Esophagus muscularis mucosa (tissue), 4 donors: ENCODE results near the gene PEBP1. TPM values are rescaled to one million over a fixed set of nuclear protein-coding genes. Genes with fewer than 3 reads are reported as not detected.

Source experiments
- DNase-seq: peaks from one replicate; pipeline ENCODE4 v3.0.0-alpha.2; 2017; ENCODE audit errors: extremely low spot score
- H3K27ac ChIP-seq, 4 donors: fragments of 200-600 bp; sonication (generic); replicated peaks in 1 of 4; 1 replicate in 3 of 4; 2 replicates in 1 of 4; pipeline ENCODE4 v1.5.1; 2016 to 2019; ENCODE audit warnings: mild to moderate bottlenecking in 1 of 4
- H3K27me3 ChIP-seq, 4 donors: fragments of 200-600 bp; sonication (generic); one replicate each; pipeline versions ENCODE4 v1.5.1 to v1.6.0; 2016 to 2019
- H3K36me3 ChIP-seq, 4 donors: fragments of 200-600 bp; sonication (generic); one replicate each; pipeline ENCODE4 v1.5.1; 2016 to 2019
- H3K4me1 ChIP-seq, 4 donors: fragments of 200-600 bp; sonication (generic); one replicate each; pipeline ENCODE4 v1.5.1; 2016 to 2019
- H3K4me3 ChIP-seq, 4 donors: fragments of 200-600 bp; sonication (generic); 1 replicate in 2 of 4; 2 replicates in 2 of 4; pipeline ENCODE4 v1.5.1; 2016 to 2019; ENCODE audit warnings: mild to moderate bottlenecking in 4 of 4, moderate library complexity in 1 of 4
- H3K9me3 ChIP-seq, 4 donors: fragments of 200-600 bp; sonication (generic); 1 replicate in 3 of 4; 2 replicates in 1 of 4; pipeline ENCODE4 v1.5.1; 2016 to 2019
- EP300 ChIP-seq: sonication (generic); formaldehyde crosslinking; IDR thresholded peaks from one replicate; pipeline ENCODE4 v1.6.1; 2017; ENCODE audit warnings: antibody characterized with exemption
- POLR2A ChIP-seq: fragments of 450-650 bp; IDR thresholded peaks from one replicate; pipeline ENCODE4 v1.6.1; 2017; ENCODE audit warnings: antibody characterized with exemption, moderate library complexity, mild to moderate bottlenecking, low read depth
- POLR2AphosphoS5 ChIP-seq, 2 donors: sonication (generic); formaldehyde crosslinking; IDR thresholded peaks; one replicate each; pipeline ENCODE4 v1.6.1; 2017; ENCODE audit warnings: antibody characterized with exemption in 2 of 2
- WGBS: methylation state at CpG from one replicate; pipeline ENCODE4 v1.1.5; 2018; 5-methylcytosine and 5-hydroxymethylcytosine counted together
- intact Hi-C: fragments of 100-400 bp; cut with DNase I; formaldehyde crosslinking; loops from one replicate; pipeline ENCODE4 v1.15.1; 2023
- total RNA-seq, 4 donors: library from RNA; depleted of rRNA; stranded (reverse); fragments of >200 nt; gene quantifications; one replicate each; pipeline versions ENCODE4 v1.1.0 to v1.2.1, GENCODE V29; 2016
- TF ChIP-seq, protein P1 (sequence below), 3 experiments: fragments of 200-600 bp in 2 of 3; fragments of 450-650 bp in 1 of 3; sonication (generic) in 2 of 3; IDR thresholded peaks; one replicate each; pipeline ENCODE4 v1.5.1; 2017 to 2019; ENCODE audit warnings: antibody characterized with exemption in 3 of 3, mild to moderate bottlenecking in 2 of 3, moderate library complexity in 1 of 3

Gene PEBP1
- total RNA-seq, 4 donors from 2014 or later: 233 to 393 (median 327) TPM

DNA sequence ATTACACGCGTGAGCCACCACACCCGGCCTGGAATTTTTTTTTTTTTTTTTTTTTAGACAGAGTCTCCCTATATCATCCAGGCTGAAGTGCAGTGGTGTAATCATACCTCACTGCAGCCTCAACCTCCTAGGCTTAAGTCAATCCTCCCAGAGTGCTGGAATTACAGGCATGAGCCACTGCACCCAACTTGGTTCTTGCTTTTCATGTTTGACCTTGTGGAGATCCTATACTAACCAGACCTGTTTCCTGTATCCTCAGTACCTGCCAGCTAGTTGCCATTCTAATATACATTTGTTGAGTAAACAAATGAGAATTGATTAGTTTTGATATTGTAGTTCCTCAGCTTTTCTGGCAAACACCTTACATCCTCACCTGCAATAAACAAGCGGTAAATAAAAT lies 28.9 kb upstream of the PEBP1 start:
- 89% methylated on average over 4 of the region's 4 CpGs for WGBS
- H3K9me3 ChIP-seq: no peaks in the 10 kb centered on the region
- no peak for DNase-seq
- H3K27ac ChIP-seq: no peak overlapping the region
- TF ChIP-seq, protein P1, sequence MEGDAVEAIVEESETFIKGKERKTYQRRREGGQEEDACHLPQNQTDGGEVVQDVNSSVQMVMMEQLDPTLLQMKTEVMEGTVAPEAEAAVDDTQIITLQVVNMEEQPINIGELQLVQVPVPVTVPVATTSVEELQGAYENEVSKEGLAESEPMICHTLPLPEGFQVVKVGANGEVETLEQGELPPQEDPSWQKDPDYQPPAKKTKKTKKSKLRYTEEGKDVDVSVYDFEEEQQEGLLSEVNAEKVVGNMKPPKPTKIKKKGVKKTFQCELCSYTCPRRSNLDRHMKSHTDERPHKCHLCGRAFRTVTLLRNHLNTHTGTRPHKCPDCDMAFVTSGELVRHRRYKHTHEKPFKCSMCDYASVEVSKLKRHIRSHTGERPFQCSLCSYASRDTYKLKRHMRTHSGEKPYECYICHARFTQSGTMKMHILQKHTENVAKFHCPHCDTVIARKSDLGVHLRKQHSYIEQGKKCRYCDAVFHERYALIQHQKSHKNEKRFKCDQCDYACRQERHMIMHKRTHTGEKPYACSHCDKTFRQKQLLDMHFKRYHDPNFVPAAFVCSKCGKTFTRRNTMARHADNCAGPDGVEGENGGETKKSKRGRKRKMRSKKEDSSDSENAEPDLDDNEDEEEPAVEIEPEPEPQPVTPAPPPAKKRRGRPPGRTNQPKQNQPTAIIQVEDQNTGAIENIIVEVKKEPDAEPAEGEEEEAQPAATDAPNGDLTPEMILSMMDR (IDR thresholded peaks at IDR 0.05): no peak
- TF ChIP-seq EP300 (no peak), POLR2A (no peak), POLR2AphosphoS5 (IDR thresholded peaks at IDR 0.05) (no peak)
- intact Hi-C loops: no loop called here
- no peak overlapping the region for H3K4me3 ChIP-seq
- no peaks in the 10 kb centered on the region for H3K27me3 ChIP-seq
- no peaks in the 10 kb centered on the region for H3K36me3 ChIP-seq
- H3K4me1 ChIP-seq: peaks cover 9 to 22% (median 17%) of the 10 kb centered on the region in 4 donors

DNA sequence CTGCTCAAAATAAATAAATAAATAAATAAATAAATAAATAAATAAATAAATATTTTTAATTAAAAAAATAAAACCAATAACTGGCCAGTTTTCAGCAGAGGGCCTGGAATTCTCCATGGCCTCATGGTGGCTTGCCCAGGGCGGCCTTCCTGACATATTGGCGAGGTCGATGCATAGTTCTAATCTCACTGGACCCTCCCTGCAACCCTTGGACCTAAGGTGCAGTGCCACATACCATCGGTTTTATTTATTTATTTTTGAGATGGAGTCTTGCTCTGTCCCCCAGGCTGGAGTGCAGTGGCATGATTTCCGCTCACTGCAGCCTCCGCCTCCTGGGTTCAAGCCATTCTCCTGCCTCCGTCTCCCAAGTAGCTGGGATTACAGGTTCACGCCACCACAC lies 28.2 kb upstream of the PEBP1 start:
- TF ChIP-seq POLR2AphosphoS5 (IDR thresholded peaks at IDR 0.05) (no peak), EP300 (no peak), POLR2A (no peak)
- TF ChIP-seq, protein P1 (IDR thresholded peaks at IDR 0.05): no peak
- H3K36me3 ChIP-seq: no peaks in the 10 kb centered on the region
- no peaks in the 10 kb centered on the region for H3K9me3 ChIP-seq
- peaks cover 2 to 15% (median 13%) of the 10 kb centered on the region in 4 donors for H3K4me1 ChIP-seq
- H3K4me3 ChIP-seq: no peak overlapping the region
- no peak overlapping the region for H3K27ac ChIP-seq
- intact Hi-C loops: no loop called here
- WGBS: 94% methylated on average over 8 of the region's 8 CpGs
- H3K27me3 ChIP-seq: no peaks in the 10 kb centered on the region
- no peak for DNase-seq

DNA sequence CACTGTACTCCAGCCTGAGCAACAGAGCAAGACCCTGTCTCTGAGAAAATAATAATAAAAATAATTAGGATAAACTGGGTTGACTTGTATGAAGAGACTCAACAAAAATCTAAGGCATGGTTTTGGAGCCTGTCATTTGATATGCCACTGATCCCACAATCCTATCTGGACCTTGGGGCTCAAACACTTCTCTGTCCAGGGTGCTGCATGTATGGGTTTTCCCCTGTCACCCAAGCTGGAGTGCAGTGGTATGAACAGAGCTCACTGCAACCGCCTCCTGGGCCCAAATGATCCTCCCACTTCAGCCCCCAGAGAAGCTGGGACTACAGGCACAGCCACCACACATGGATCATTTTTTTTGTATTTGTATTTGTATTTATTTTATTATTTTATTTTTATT lies 26.8 kb upstream of the PEBP1 start:
- Histone ChIP-seq H3K4me1 (peaks cover 0 to 7% (median 7%) of the 10 kb centered on the region in 4 donors), H3K9me3 (no peaks in the 10 kb centered on the region), H3K27me3 (no peaks in the 10 kb centered on the region), H3K36me3 (no peaks in the 10 kb centered on the region), H3K4me3 (no peak overlapping the region), H3K27ac (no peak overlapping the region)
- TF ChIP-seq, protein P1 (IDR thresholded peaks at IDR 0.05): no peak
- TF ChIP-seq POLR2A (no peak), POLR2AphosphoS5 (IDR thresholded peaks at IDR 0.05) (no peak)
- no peak for DNase-seq
- WGBS: 100% methylated on average over 1 of the region's 1 CpG
- intact Hi-C loops: no loop called here

DNA sequence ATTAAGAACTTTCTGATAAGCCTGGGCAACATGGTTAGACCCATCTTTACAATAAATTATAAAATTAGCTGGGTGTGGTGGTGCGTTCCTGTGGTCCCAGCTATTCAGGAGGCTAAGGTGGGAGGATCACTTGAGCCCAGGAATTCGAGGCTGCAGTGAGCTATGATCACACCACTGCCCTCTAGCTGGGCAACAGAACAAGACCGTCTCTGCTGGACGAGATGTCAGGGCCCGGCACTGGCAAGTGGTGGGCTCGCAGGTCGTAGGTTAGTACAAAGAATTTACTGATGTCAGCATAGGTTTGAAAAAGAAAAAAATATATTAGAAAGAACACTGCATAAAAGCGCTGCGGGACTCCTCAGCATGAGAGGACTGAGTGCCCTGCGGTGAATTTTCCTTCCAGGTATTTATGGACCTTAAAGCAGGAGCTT lies 16.5 kb upstream of the PEBP1 start:
- 89% methylated on average over 10 of the region's 10 CpGs for WGBS
- Histone ChIP-seq H3K9me3 (no peaks in the 10 kb centered on the region), H3K4me1 (peaks cover 4 to 11% (median 7%) of the 10 kb centered on the region in 4 donors), H3K36me3 (peaks cover 0 to 14% (median 2%) of the 10 kb centered on the region in 4 donors), H3K27ac (no peak overlapping the region), H3K27me3 (no peaks in the 10 kb centered on the region), H3K4me3 (no peak overlapping the region)
- TF ChIP-seq POLR2AphosphoS5 (IDR thresholded peaks at IDR 0.05): no peak
- TF ChIP-seq, protein P1 (IDR thresholded peaks at IDR 0.05): no peak
- no peak for DNase-seq
- intact Hi-C loops: no loop called here
